Activated naive CD8-positive, alpha-beta T cell treated with anti-CD3 and anti-CD28 coated beads, Interleukin-2, amount 50 U/mL, for 16 hours (primary cell): ENCODE data around the gene C1QL3.

Experiments used
- DNase-seq: peaks from one replicate; pipeline ENCODE4 v3.0.0-alpha.2; 2020; ENCODE audit warnings: low read depth, low spot score

Gene C1QL3

GRCh38 chr10:16521311-16522016 lies at the start of gene C1QL3:
Gene C1QL3, minus strand, starts transcription at chr10:16521879. Its CDS starts 814 bp downstream, at chr10:16521065.
- no peak for DNase-seq

GRCh38 chr10:16570731-16571130 lies 49.1 kb upstream of the C1QL3 start:
- no peak for DNase-seq

GRCh38 chr10:16566202-16566805 lies 44.6 kb upstream of the C1QL3 start:
- no peak for DNase-seq

GRCh38 chr10:16565604-16566003 lies 43.9 kb upstream of the C1QL3 start:
- no peak for DNase-seq

- DNase-seq: no peak
Observed at GRCh38 chr10:16562891-16563290, 41.2 kb upstream of the C1QL3 start.

- DNase-seq: no peak
Observed at GRCh38 chr10:16559236-16559773, 37.6 kb upstream of the C1QL3 start.

GRCh38 chr10:16547973-16548372 lies 26.3 kb upstream of the C1QL3 start:
- no peak for DNase-seq

- no peak for DNase-seq
Observed at GRCh38 chr10:16545116-16545736, 23.5 kb upstream of the C1QL3 start.

GRCh38 chr10:16544591-16544990 lies 22.9 kb upstream of the C1QL3 start:
- DNase-seq: no peak

GRCh38 chr10:16544099-16544498 lies 22.4 kb upstream of the C1QL3 start:
- DNase-seq: no peak

GRCh38 chr10:16536155-16536554 lies 14.5 kb upstream of the C1QL3 start:
- no peak for DNase-seq

GRCh38 chr10:16529853-16530252 lies 8.2 kb upstream of the C1QL3 start:
- no peak for DNase-seq

- DNase-seq: no peak
Observed at GRCh38 chr10:16527452-16527851, 5.8 kb upstream of the C1QL3 start.

- DNase-seq: no peak
Observed at GRCh38 chr10:16520900-16521299, 779 bp downstream of the C1QL3 start.

- no peak for DNase-seq
Observed at GRCh38 chr10:16519908-16520861, 1.5 kb downstream of the C1QL3 start.

GRCh38 chr10:16519250-16519907 lies 2.3 kb downstream of the C1QL3 start:
- no peak for DNase-seq

GRCh38 chr10:16518822-16519221 lies 2.9 kb downstream of the C1QL3 start:
- DNase-seq: no peak

GRCh38 chr10:16510843-16511242 lies 10.8 kb downstream of the C1QL3 start:
- DNase-seq: no peak

- DNase-seq: no peak
Observed at GRCh38 chr10:16509996-16510395, 11.7 kb downstream of the C1QL3 start.

- DNase-seq: no peak
Observed at GRCh38 chr10:16505161-16505560, 16.5 kb downstream of the C1QL3 start.

GRCh38 chr10:16497911-16498310 lies 23.8 kb downstream of the C1QL3 start:
- DNase-seq: no peak
